K562 (cell line): ENCODE data around the gene KCNH8.

Source experiments
- CEBPB ChIP-seq: fragments of 450-650 bp; IDR thresholded peaks from 2 replicates; pipeline ENCODE4 v1.6.1; 2016; ENCODE audit warnings: missing genetic modification characterization, missing compliant biosample characterization
- FOXO4 ChIP-seq: fragments of 450-650 bp; formaldehyde crosslinking; IDR thresholded peaks from 2 replicates; pipeline ENCODE4 v1.4.0; 2020; ENCODE audit warnings: mild to moderate bottlenecking, moderate library complexity
- NCOA4 ChIP-seq: fragments of 450-650 bp; IDR thresholded peaks from 2 replicates; pipeline ENCODE4 v1.6.1; 2018; ENCODE audit warnings: mild to moderate bottlenecking; ENCODE audit not compliant: partially characterized antibody
- PHF20 ChIP-seq: fragments of 450-650 bp; IDR thresholded peaks from 2 replicates; pipeline ENCODE4 v1.6.1; 2018; ENCODE audit not compliant: partially characterized antibody
- SNRNP70 ChIP-seq: fragments of 200-400 bp; formaldehyde crosslinking; optimal IDR thresholded peaks from 2 replicates; pipeline ENCODE3; 2017; ENCODE audit warnings: low read depth, low read length
- THAP7 ChIP-seq: fragments of 250-450 bp; sonication (Bioruptor Pico); IDR thresholded peaks from 2 replicates; pipeline ENCODE4 v1.5.0; 2021
- ZBTB43 ChIP-seq: sonication (generic); formaldehyde crosslinking; IDR thresholded peaks from 2 replicates; pipeline ENCODE4 v1.8.0; 2023; ENCODE audit warnings: mild to moderate bottlenecking, missing genetic modification reagents
- ZNF512 ChIP-seq: IDR thresholded peaks from 2 replicates; pipeline ENCODE4 v1.6.1; 2016; ENCODE audit warnings: missing genetic modification characterization, missing compliant biosample characterization

GRCh38 chr3:19215427-19215826 is 67.1 kb downstream of the KCNH8 start:
- TF ChIP-seq CEBPB (no peak), FOXO4 (no peak), NCOA4 (no peak), SNRNP70 (no peak), ZNF512 (no peak), ZBTB43 (CRISPR knock-in tag) (no peak), PHF20 (no peak), THAP7 (CRISPR knock-in tag) (no peak)
